GM21447 (cell line): Measurements from ENCODE around the gene MSI2.
A peak's percentile ranks its signal among the peaks of the same experiment; 100 is the strongest.

Experiments used
- ATAC-seq: cut with Tn5 transposase; IDR thresholded peaks from one replicate; pipeline ENCODE4 v1.9.1; 2021; ENCODE audit not compliant: unreplicated experiment

MSI2 gene

GRCh38 chr17:57468932-57469775 is 212.8 kb downstream of the MSI2 start:
- ATAC-seq, result peak; percentile 59

- no peak for ATAC-seq
Observed at GRCh38 chr17:57470906-57471305, 214.6 kb downstream of the MSI2 start.

- ATAC-seq, result no peak
Observed at GRCh38 chr17:57471868-57472368, 215.6 kb downstream of the MSI2 start.

GRCh38 chr17:57475796-57476195 is 219.5 kb downstream of the MSI2 start:
- no peak for ATAC-seq

GRCh38 chr17:57477522-57478362 is 221.4 kb downstream of the MSI2 start:
- ATAC-seq, result no peak

GRCh38 chr17:57478478-57479250 is 222.3 kb downstream of the MSI2 start:
- ATAC-seq, result no peak

GRCh38 chr17:57480438-57481196 is 224.3 kb downstream of the MSI2 start:
- ATAC-seq, result no peak

- no peak for ATAC-seq
Observed at GRCh38 chr17:57481910-57482391, 225.6 kb downstream of the MSI2 start.

- no peak for ATAC-seq
Observed at GRCh38 chr17:57482657-57483056, 226.3 kb downstream of the MSI2 start.

GRCh38 chr17:57484081-57484666 is 227.9 kb downstream of the MSI2 start:
- no peak for ATAC-seq

GRCh38 chr17:57484826-57485565 is 228.7 kb downstream of the MSI2 start:
- ATAC-seq, result no peak

GRCh38 chr17:57485566-57485865 is 229.2 kb downstream of the MSI2 start:
- no peak for ATAC-seq

GRCh38 chr17:57485916-57486881 is 229.9 kb downstream of the MSI2 start:
- ATAC-seq, result no peak

- no peak for ATAC-seq
Observed at GRCh38 chr17:57486882-57487301, 230.6 kb downstream of the MSI2 start.

GRCh38 chr17:57487573-57487972 is 231.2 kb downstream of the MSI2 start:
- ATAC-seq, result no peak

GRCh38 chr17:57488856-57489255 is 232.5 kb downstream of the MSI2 start:
- ATAC-seq, result no peak

GRCh38 chr17:57489321-57489720 is 233.0 kb downstream of the MSI2 start:
- ATAC-seq, result no peak
